A549 (cell line): ENCODE measurements around the gene MACROD1. TPM values are rescaled to one million over a fixed set of nuclear protein-coding genes. Genes with fewer than 3 reads are reported as not detected.

Source experiments
- ATAC-seq, 2 experiments: fragments of 200-7000 bp in 1 of 2; fragments of >200 bp in 1 of 2; cut with Nextera tagmentation in 1 of 2; cut with Tn5 transposase in 1 of 2; 3 replicates each; pipeline versions ENCODE4 v1.8.0 to v1.9.1; 2018 to 2020; ENCODE audit warnings: mild to moderate bottlenecking in 1 of 2, moderate library complexity in 1 of 2
- CTCF ChIA-PET: fragments of 300-600 bp; sonication (Branson Sonifier 250); formaldehyde crosslinking; extraction: SDS; loops from one replicate; lab custom pipeline; 2021; ENCODE audit warnings: antibody characterized with exemption, inconsistent platforms; lab: Yijun Ruan, JAX
- POLR2A ChIA-PET: fragments of 350-600 bp; formaldehyde crosslinking; extraction: SDS; loops from one replicate; lab custom pipeline; 2021; ENCODE audit warnings: antibody characterized with exemption, inconsistent platforms; lab: Yijun Ruan, JAX
- DNase-seq, 2 experiments: peaks; one replicate each; pipeline versions ENCODE4 v3.0.0 to v3.0.0-alpha.2; 2011 to 2016; ENCODE audit warnings: low read depth in 1 of 2, low spot score in 1 of 2
- FAIRE-seq: peaks from 2 replicates; lab custom pipeline; 2011; peaks lifted over from hg19 to GRCh38; lab: Jason Lieb, UNC
- H3K27ac ChIP-seq, 2 experiments: fragments of >200 bp; sonication (Bioruptor Twin); formaldehyde crosslinking; 3 replicates each; pipeline ENCODE4 v1.5.1; 2016 to 2017
- H3K4me1 ChIP-seq: fragments of >200 bp; sonication (Bioruptor Twin); formaldehyde crosslinking; 3 replicates; pipeline ENCODE4 v1.6.1; 2016
- H3K4me2 ChIP-seq: fragments of >200 bp; sonication (Bioruptor Twin); formaldehyde crosslinking; 3 replicates; pipeline ENCODE4 v1.6.1; 2016
- H3K4me3 ChIP-seq: fragments of >200 bp; sonication (Bioruptor Twin); formaldehyde crosslinking; 3 replicates; pipeline ENCODE4 v1.5.1; 2016
- H3K9me3 ChIP-seq: fragments of >200 bp; sonication (Bioruptor Twin); formaldehyde crosslinking; 3 replicates; pipeline ENCODE4 v1.6.1; 2016
- BCL3 ChIP-seq: fragments of >200 bp; sonication (Bioruptor Twin); formaldehyde crosslinking; IDR thresholded peaks from 3 replicates; pipeline ENCODE4 v1.6.1; 2016
- CBX2 ChIP-seq: fragments of 200-600 bp; sonication (generic); IDR thresholded peaks from 2 replicates; pipeline ENCODE4 v1.6.1; 2016; ENCODE audit warnings: low read depth, mild to moderate bottlenecking, borderline replicate concordance
- CBX8 ChIP-seq: fragments of 200-600 bp; sonication (generic); IDR thresholded peaks from 2 replicates; pipeline ENCODE4 v1.6.1; 2016
- CHD4 ChIP-seq: fragments of 200-600 bp; sonication (generic); IDR thresholded peaks from 2 replicates; pipeline ENCODE4 v1.6.1; 2016; ENCODE audit warnings: antibody characterized with exemption, mild to moderate bottlenecking, borderline replicate concordance
- EP300 ChIP-seq, 2 experiments: fragments of >200 bp; sonication (Bioruptor Twin); formaldehyde crosslinking; IDR thresholded peaks; 2 replicates in 1 of 2; 3 replicates in 1 of 2; pipeline ENCODE4 v1.6.1; 2016 to 2017
- GATA3 ChIP-seq: IDR thresholded peaks from 2 replicates; pipeline ENCODE4 v1.6.1; 2012; ENCODE audit warnings: borderline replicate concordance
- HOXB5 ChIP-seq: fragments of 250-450 bp; sonication (Bioruptor Pico); IDR thresholded peaks from 2 replicates; pipeline ENCODE4 v1.5.0; 2020; ENCODE audit warnings: mild to moderate bottlenecking, moderate library complexity
- KDM1A ChIP-seq: fragments of 200-600 bp; sonication (generic); IDR thresholded peaks from 2 replicates; pipeline ENCODE4 v1.6.1; 2016; ENCODE audit warnings: low read depth, mild to moderate bottlenecking
- KDM5A ChIP-seq: fragments of 200-600 bp; sonication (generic); IDR thresholded peaks from 2 replicates; pipeline ENCODE4 v1.6.1; 2016; ENCODE audit warnings: antibody characterized with exemption, mild to moderate bottlenecking
- MAFK ChIP-seq: fragments of 450-650 bp; IDR thresholded peaks from 2 replicates; pipeline ENCODE4 v1.6.1; 2014; ENCODE audit not compliant: partially characterized antibody
- POLR2AphosphoS2 ChIP-seq: conservative IDR thresholded peaks from 2 replicates; pipeline ENCODE4 v1.6.1; 2012; ENCODE audit warnings: low read length, improper control_type of control experiment, inconsistent platforms
- RAD21 ChIP-seq, 2 experiments: fragments of >200 bp in 1 of 2; sonication (Bioruptor Twin) in 1 of 2; formaldehyde crosslinking in 1 of 2; IDR thresholded peaks in 1 of 2; conservative IDR thresholded peaks in 1 of 2; 2 replicates in 1 of 2; 3 replicates in 1 of 2; pipeline ENCODE4 v1.6.1; 2012 to 2018; ENCODE audit warnings: inconsistent platforms in 1 of 2
- SREBF2 ChIP-seq: fragments of 450-650 bp; IDR thresholded peaks from 2 replicates; pipeline ENCODE4 v1.6.1; 2014; ENCODE audit warnings: mild to moderate bottlenecking, moderate library complexity
- TFCP2L1 ChIP-seq: fragments of 250-450 bp; sonication (Bioruptor Pico); IDR thresholded peaks from 2 replicates; pipeline ENCODE4 v1.5.0; 2021; ENCODE audit warnings: mild to moderate bottlenecking
- TP53 ChIP-seq: fragments of 250-450 bp; sonication (Bioruptor Pico); IDR thresholded peaks from 2 replicates; pipeline ENCODE4 v1.5.0; 2021; ENCODE audit warnings: mild to moderate bottlenecking, moderate library complexity
- WGBS: methylation state at CpG from one replicate; pipeline ENCODE4 v1.1.6; 2017; ENCODE audit errors: missing lambda C conversion rate; 5-methylcytosine and 5-hydroxymethylcytosine counted together
- polyA plus RNA-seq, 4 experiments: library from polyadenylated mRNA; depleted of rRNA in 3 of 4; stranded (reverse); fragments of >200 nt; fragmentation: RNase III in 1 of 4; extraction: RNeasy Plus Mini Kit Qiagen cat#74134 plus additional on column Dnase treatment in 1 of 4; gene quantifications; 2 replicates in 3 of 4; 3 replicates in 1 of 4; pipeline ENCODE4 v1.2.3, GENCODE V29; 2011 to 2017
- TF ChIP-seq, protein P1 (sequence below): IDR thresholded peaks from 2 replicates; pipeline ENCODE4 v1.6.1; 2012
- TF ChIP-seq, protein P2 (sequence below): fragments of >200 bp; sonication (Bioruptor Twin); formaldehyde crosslinking; IDR thresholded peaks from 3 replicates; pipeline ENCODE4 v1.5.1; 2016
- TF ChIP-seq, protein P3 (sequence below): IDR thresholded peaks from 2 replicates; pipeline ENCODE4 v1.6.1; 2012; ENCODE audit warnings: low read depth, borderline replicate concordance

MACROD1 gene
- polyA plus RNA-seq, 2 of the 4 experiments (the other 2 are of a cell fraction) = 15.1 to 16.6 TPM

DNA sequence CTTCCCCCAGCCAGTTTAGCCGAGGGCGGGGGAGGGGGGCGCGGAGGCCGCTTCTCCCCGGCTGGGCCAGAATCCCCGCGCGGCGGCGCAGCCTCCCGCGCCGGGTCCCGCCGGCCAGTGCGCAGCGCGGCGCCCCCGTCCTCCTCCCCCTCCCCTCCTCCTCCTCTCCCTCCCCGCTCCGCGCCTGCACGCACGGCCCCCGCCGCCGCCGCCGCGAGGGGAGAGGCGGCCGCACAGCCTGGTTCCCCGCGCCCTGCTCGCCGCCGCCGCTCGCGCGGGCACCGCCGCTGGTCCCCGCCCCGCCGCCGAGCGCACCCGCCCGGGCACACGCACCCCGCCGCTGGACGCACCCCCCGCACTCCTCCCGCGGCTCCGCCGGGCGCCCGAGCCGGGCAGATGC is 130.3 kb downstream of the MACROD1 start, which contains the start of gene FLRT1:
FLRT1 (plus strand) TSS at position 356 of the 400 bp plus-strand sequence. CDS start 80,337 bp downstream, outside the sequence.
- H3K9me3 ChIP-seq = no peaks in the 10 kb centered on the region
- no peak for DNase-seq
- TF ChIP-seq KDM1A = no peak
- H3K4me2 ChIP-seq = peak within 1 kb of the TSS; percentile 100
- peaks cover 19% of the 10 kb centered on the region for H3K4me1 ChIP-seq
- CTCF ChIA-PET = interaction anchor here (1.8 to 11.5 kb wide), 2 partner anchors 9 to 114 kb away, joined by 5 to 174 read pairs; no protein-coding TSS in a partner anchor
- H3K27ac ChIP-seq = peak within 1 kb of the TSS; percentile 50 to 78; a peak in 5 of 6 replicates
- POLR2A ChIA-PET = no interaction called here
- no peak for FAIRE-seq
- no peak for ATAC-seq
- peak within 1 kb of the TSS; percentile 66 for H3K4me3 ChIP-seq
- no CpG with 5 or more reads among the region's 64 CpGs for WGBS

GRCh38 chr11:64035081-64035524 is 130.8 kb downstream of the MACROD1 start:
- DNase-seq (no peak), ATAC-seq (no peak), FAIRE-seq (no peak)
- ChIA-PET CTCF (interaction anchor here (1.8 kb wide), 1 partner anchor 8 kb away, joined by 5 read pairs; no protein-coding TSS in a partner anchor), POLR2A (no interaction called here)
- H3K4me1 ChIP-seq = peaks cover 19% of the 10 kb centered on the region
- WGBS = 52% methylated on average over 17 of the region's 17 CpGs
- peak overlapping the region; percentile 66 for H3K4me3 ChIP-seq
- H3K27ac ChIP-seq = peak overlapping the region in 1 of 2 experiments; percentile 78; a peak in 3 of 6 replicates
- H3K4me2 ChIP-seq = peak overlapping the region; percentile 100
- H3K9me3 ChIP-seq = no peaks in the 10 kb centered on the region
- TF ChIP-seq, protein P1, sequence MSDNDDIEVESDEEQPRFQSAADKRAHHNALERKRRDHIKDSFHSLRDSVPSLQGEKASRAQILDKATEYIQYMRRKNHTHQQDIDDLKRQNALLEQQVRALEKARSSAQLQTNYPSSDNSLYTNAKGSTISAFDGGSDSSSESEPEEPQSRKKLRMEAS = no peak
- no peak for TF ChIP-seq GATA3
- TF ChIP-seq CHD4 = no peak
- TF ChIP-seq, protein P2, sequence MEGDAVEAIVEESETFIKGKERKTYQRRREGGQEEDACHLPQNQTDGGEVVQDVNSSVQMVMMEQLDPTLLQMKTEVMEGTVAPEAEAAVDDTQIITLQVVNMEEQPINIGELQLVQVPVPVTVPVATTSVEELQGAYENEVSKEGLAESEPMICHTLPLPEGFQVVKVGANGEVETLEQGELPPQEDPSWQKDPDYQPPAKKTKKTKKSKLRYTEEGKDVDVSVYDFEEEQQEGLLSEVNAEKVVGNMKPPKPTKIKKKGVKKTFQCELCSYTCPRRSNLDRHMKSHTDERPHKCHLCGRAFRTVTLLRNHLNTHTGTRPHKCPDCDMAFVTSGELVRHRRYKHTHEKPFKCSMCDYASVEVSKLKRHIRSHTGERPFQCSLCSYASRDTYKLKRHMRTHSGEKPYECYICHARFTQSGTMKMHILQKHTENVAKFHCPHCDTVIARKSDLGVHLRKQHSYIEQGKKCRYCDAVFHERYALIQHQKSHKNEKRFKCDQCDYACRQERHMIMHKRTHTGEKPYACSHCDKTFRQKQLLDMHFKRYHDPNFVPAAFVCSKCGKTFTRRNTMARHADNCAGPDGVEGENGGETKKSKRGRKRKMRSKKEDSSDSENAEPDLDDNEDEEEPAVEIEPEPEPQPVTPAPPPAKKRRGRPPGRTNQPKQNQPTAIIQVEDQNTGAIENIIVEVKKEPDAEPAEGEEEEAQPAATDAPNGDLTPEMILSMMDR = no peak
- TF ChIP-seq HOXB5 (CRISPR knock-in tag) = no peak
- no peak for TF ChIP-seq BCL3
- no peak for TF ChIP-seq CBX8
- TF ChIP-seq CBX2 = no peak
- no peak for TF ChIP-seq SREBF2
- no peak for TF ChIP-seq POLR2AphosphoS2
- no peak for TF ChIP-seq MAFK

DNA sequence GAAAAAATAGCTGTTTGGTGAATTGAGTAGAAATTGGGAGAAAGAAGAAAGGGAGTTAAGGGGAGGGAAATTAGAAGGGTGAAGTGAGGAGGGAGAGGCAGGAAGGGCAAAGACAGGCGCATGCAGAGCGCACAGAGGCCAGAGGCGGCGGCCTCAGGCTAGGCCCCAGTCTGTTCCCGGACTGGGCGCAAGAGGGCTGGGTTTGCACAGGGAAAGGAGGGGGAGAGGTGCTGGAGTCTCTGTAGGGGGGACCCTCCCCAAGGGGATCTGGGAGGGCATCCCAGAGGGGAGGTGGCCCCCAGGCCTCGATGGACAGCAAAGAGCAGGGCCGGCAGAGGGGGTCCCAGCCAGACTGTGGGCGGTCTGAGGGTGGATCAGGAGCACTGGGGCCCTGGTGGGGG is 131.5 kb downstream of the MACROD1 start:
- FAIRE-seq (no peak), ATAC-seq (no peak), DNase-seq (no peak)
- ChIA-PET POLR2A (no interaction called here), CTCF (interaction anchor here (1.1 to 3.3 kb wide), 4 partner anchors 10 to 197 kb away, joined by 3 to 12 read pairs (median 6); no protein-coding TSS in a partner anchor)
- 85% methylated on average over 9 of the region's 9 CpGs for whole genome bisulfite sequencing
- Histone ChIP-seq H3K4me1 (peaks cover 19% of the 10 kb centered on the region), H3K4me3 (no peak overlapping the region), H3K27ac (no peak overlapping the region), H3K9me3 (no peaks in the 10 kb centered on the region), H3K4me2 (no peak overlapping the region)
- TF ChIP-seq RAD21 (conservative IDR thresholded peaks at IDR 0.05 in 1 of 2, IDR thresholded peaks at IDR 0.05 in 1 of 2) (no peak), TP53 (CRISPR knock-in tag) (no peak), TFCP2L1 (CRISPR knock-in tag) (no peak), KDM5A (no peak), EP300 (IDR thresholded peaks at IDR 0.05) (no peak)
- TF ChIP-seq, protein P3, sequence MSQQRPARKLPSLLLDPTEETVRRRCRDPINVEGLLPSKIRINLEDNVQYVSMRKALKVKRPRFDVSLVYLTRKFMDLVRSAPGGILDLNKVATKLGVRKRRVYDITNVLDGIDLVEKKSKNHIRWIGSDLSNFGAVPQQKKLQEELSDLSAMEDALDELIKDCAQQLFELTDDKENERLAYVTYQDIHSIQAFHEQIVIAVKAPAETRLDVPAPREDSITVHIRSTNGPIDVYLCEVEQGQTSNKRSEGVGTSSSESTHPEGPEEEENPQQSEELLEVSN = no peak
